HG03457 (cell line): Measurements from ENCODE around the gene NFE2L2.
A peak's percentile ranks its signal among the peaks of the same experiment; 100 is the strongest.
"Not testable (repeated sequence)": the region's sequence is repeated elsewhere in the genome, so short reads cannot be mapped to it uniquely, and the experiment has no call there.

ENCODE experiments used
- ATAC-seq: cut with Tn5 transposase; IDR thresholded peaks from one replicate; pipeline ENCODE4 v1.9.1; 2021; ENCODE audit warnings: moderate number of reproducible peaks; ENCODE audit not compliant: unreplicated experiment

Gene NFE2L2

DNA sequence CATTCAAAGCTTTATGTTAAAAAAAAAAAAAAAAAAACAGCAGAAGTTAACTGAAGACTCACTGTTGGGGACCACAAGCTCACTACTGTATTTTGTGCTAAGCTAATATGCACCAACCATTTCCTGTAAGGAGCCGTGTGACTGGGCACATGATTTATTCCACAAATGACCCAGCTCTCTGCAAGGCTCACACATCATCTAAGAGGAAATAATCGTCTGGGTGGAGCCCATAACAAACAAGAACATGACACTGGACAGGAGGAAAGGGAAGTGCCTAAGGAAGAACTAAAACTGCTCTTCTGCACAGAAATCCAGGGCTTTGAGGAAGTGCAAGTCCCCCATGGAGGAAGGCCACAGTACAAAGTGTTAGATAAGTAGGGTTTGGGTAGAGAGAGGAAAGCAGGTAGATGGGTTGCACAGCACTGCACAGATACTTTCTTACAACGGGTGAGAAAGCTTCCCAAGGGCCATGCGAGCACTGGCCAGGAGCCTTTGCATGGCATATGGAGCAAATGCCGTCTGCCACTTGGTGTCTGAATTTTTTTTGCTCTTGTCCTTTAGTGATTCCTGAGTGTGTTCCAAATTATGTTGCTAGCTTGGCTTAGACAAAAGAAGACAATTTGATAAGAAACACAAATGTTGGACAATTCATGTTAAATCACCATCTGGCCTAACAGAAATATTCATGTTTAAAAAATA, 24.4 kb downstream of the NFE2L2 start:
- ATAC-seq, result no peak

DNA sequence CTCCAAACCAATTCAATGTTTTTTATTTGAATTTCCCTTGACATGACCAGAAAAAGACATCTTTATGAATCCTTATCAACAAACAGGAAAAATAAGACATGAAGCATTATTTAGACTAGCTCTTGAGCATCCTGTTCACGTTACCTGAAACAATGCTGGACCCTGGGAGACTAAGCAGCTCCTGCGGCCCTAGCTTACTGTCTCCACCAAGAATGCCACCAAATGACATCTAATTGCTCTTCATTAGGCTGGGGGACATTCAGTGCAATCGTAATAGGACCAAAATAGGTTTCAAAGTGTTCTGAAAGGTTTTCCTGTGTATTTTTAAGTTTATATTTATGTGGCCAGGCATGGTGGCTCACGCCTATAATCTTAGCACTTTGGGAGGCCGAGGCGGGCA, 25.5 kb downstream of the NFE2L2 start:
- ATAC-seq, result no peak

GRCh38 chr2:177237932-177238331, 26.6 kb downstream of the NFE2L2 start:
- ATAC-seq, result no peak

- ATAC-seq, result no peak
These were observed 28.6 kb downstream of the NFE2L2 start for GRCh38 chr2:177235855-177236437.

- no peak for ATAC-seq
These were observed 30.3 kb downstream of the NFE2L2 start for GRCh38 chr2:177234267-177234666.

DNA sequence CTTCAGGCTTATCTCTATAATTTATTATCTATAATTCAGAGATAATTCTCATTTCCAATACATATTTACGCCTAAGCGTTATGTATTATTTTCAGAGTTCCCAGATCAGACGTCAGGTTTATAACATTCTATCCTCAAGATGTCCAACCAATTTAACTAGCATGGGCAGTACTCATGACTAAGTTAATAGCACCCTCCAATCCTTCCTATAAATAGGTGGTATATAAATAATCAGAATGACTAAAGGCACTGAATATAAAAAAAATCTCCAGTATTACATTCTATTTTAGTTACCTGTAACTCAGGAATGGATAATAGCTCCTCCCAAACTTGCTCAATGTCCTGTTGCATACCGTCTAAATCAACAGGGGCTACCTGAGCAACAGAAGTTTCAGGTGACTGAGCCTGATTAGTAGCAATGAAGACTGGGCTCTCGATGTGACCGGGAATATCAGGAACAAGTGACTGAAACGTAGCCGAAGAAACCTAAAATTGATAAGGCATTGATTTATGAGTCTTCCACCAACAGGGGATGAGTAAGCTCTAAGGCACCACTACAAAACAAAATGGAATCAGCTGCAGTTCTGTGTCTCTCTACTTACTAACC, 32.3 kb downstream of the NFE2L2 start:
- no peak for ATAC-seq

GRCh38 chr2:177231270-177231669, 33.3 kb downstream of the NFE2L2 start:
- ATAC-seq, result no peak

GRCh38 chr2:177229442-177230242, 34.9 kb downstream of the NFE2L2 start:
- no peak for ATAC-seq

DNA sequence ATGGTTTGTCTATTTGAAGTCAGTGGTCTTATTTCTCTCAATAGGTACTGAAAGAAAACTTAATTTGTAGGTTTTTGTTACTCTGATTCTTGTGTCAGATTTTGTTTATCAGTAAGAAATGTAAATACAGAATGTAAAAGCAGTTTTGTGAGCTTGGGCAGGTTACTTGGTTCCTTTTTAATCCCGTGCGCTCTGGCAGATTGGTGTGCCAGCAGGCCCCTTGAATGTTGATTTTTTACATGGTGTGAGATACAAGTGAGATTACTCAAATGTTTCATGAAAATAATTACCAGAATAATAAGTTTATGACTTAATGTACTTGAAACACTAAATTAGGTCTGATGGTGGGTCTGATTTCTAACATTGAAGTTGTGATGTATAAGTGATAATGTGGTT, 38.6 kb downstream of the NFE2L2 start:
- no peak for ATAC-seq

GRCh38 chr2:177223436-177223835, 41.1 kb downstream of the NFE2L2 start:
- ATAC-seq, result not testable (repeated sequence)

GRCh38 chr2:177221970-177222369, 42.6 kb downstream of the NFE2L2 start:
- no peak for ATAC-seq

DNA sequence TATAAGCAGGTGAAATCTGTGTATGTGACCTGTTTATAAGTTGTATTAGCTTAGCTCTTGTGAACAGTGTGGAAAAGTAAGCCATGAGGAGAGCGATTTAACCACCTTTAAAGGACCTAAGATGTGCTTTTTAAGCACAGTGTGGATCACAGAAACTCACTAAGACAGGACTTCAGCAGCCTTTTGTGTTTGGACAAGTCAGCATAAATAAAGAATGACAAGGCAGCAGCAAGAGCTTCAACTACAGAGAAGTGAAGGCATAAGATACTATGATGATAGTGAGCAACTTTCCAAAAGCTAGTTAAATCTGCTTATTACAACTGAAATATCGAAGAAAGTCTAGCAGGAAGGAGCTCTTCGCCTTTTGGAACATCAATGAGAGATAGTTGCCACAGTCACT, 43.0 kb downstream of the NFE2L2 start:
- ATAC-seq, result no peak

- not testable (repeated sequence) for ATAC-seq
These were observed 44.7 kb downstream of the NFE2L2 start for GRCh38 chr2:177219787-177220186.

GRCh38 chr2:177217247-177217843, 47.2 kb downstream of the NFE2L2 start:
- no peak for ATAC-seq

- ATAC-seq, result peak; percentile 38
These were observed 51.4 kb downstream of the NFE2L2 start for GRCh38 chr2:177212891-177213856.

DNA sequence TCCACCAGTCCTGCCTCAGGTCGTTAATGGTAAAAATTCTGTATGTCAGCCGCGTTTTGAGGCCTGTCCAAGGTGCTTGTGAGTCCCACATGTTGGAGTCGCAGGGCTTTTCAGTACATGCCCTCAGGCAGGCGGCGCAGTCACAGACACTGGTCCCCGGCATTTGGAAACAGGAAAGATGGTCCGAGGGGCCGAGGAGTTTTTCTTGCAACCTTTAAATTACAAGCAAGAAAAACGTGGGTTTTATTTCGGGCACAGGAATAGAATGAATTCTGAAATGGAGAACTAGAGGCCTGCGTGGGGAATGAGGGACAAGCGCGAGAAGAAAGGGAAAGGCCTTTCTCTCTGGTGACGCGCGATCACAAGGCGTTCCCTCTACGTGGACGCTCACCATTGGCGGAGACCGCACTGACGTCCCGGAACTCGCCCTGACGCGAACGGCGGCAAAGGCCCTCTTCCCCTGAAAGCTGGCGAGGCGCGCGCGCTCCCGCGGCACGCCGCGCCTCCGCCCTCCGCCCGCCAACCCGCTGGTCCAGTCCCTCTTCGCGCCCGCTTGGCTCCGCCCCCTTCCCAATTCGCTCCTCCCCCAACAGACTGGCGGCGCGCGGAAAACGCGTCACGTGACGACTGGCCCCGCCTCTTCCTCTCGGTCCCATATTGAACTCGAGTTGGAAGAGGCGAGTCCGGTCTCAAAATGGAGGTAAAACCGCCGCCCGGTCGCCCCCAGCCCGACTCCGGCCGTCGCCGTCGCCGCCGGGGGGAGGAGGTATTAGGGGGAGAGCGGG, 52.2 kb downstream of the NFE2L2 start, which contains the start of gene HNRNPA3:
HNRNPA3 (plus strand) TSS at position 689 of the 785 bp plus-strand sequence; CDS start at position 695, 6 bp downstream.
- peak; percentile 83 for ATAC-seq

- no peak for ATAC-seq
These were observed 52.9 kb downstream of the NFE2L2 start for GRCh38 chr2:177211576-177212105.

DNA sequence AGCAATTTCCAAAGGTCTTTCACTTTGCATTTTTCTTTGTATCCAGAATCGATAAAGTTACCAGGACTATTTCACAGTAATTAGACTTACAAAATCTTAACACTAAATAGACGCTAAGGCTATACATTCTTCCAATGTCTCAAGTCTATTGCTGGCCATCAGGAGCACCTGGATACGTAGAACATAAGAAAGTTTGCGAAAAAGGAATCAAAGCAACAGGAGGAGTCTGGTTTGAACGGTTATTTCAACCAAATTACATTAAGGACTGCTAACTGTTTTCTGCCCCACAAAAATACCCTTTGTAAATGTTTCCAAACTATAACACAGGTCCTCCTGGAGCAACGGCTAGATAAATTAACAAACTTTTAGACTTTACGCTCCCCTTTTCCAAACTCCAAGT, 53.4 kb downstream of the NFE2L2 start:
- ATAC-seq, result no peak

GRCh38 chr2:177207101-177207500, 57.4 kb downstream of the NFE2L2 start:
- no peak for ATAC-seq
